ENCODE results near the gene FAAP20.

GRCh38 chr1:2242814-2243725, 48.5 kb upstream of the FAAP20 start:
- TF ChIP-seq REST (IDR thresholded peaks at IDR 0.05; ENCODE audit: low read depth, low read length) (no peak), CREB1 (IDR thresholded peaks at IDR 0.05; ENCODE audit: low read depth) (no peak), CTCF (IDR thresholded peaks at IDR 0.05 in 2 of 3, conservative IDR thresholded peaks at IDR 0.05 in 1 of 3; ENCODE audit: control insufficient read depth in 2 of 3, extremely low read depth in 1 of 3, insufficient read depth in 1 of 3, low read depth in 3 of 3, low read length in 3 of 3) (no peak), CHD1 (IDR thresholded peaks at IDR 0.05; ENCODE audit: low read depth, low read length) (no peak), HDAC6 (IDR thresholded peaks at IDR 0.05; ENCODE audit: unreplicated experiment) (no peak), CHD2 (IDR thresholded peaks at IDR 0.05; ENCODE audit: borderline replicate concordance, low read depth, low read length) (no peak)

Measured in GM12878 (cell line).